ENCODE data around the gene KYNU.

KYNU gene

GRCh38 chr2:142984657-142985056 lies 107.2 kb downstream of the KYNU start:
- ATAC-seq = no peak
- H3K4me3 Mint-ChIP-seq = no peak overlapping the region

GRCh38 chr2:142987044-142987443 lies 109.6 kb downstream of the KYNU start:
- Mint-ChIP-seq H3K4me3 (no peak overlapping the region), H3K27me3 (no peaks in the 10 kb centered on the region)

More at GRCh38 chr2:142984657-142985056, 107.2 kb downstream of the KYNU start:
- DNase-seq = no peak
- Mint-ChIP-seq H3K27me3 (no peaks in the 10 kb centered on the region), H3K27ac (no peak overlapping the region), H3K9me3 (no peaks in the 10 kb centered on the region), H3K4me1 (no peaks in the 10 kb centered on the region)

GRCh38 chr2:142989273-142990204 lies 112.1 kb downstream of the KYNU start:
- Mint-ChIP-seq H3K4me3 (no peak overlapping the region), H3K9me3 (no peaks in the 10 kb centered on the region), H3K27ac (no peak overlapping the region), H3K4me1 (no peaks in the 10 kb centered on the region), H3K27me3 (no peaks in the 10 kb centered on the region)
- ATAC-seq (no peak), DNase-seq (no peak)

More at GRCh38 chr2:142987044-142987443, 109.6 kb downstream of the KYNU start:
- ATAC-seq = no peak
- no peaks in the 10 kb centered on the region for H3K9me3 Mint-ChIP-seq
- H3K27ac Mint-ChIP-seq = no peak overlapping the region
- no peaks in the 10 kb centered on the region for H3K4me1 Mint-ChIP-seq
- no peak for DNase-seq

GRCh38 chr2:142991295-142991694 lies 113.8 kb downstream of the KYNU start:
- Mint-ChIP-seq H3K9me3 (no peaks in the 10 kb centered on the region), H3K27me3 (no peaks in the 10 kb centered on the region), H3K4me1 (no peaks in the 10 kb centered on the region), H3K27ac (no peak overlapping the region), H3K4me3 (no peak overlapping the region)
- no peak for DNase-seq
- ATAC-seq = no peak

- Mint-ChIP-seq H3K4me3 (no peak overlapping the region), H3K27me3 (no peaks in the 10 kb centered on the region), H3K4me1 (no peaks in the 10 kb centered on the region), H3K27ac (no peak overlapping the region), H3K9me3 (no peaks in the 10 kb centered on the region)
- ATAC-seq (no peak), DNase-seq (no peak)
Observed at GRCh38 chr2:142992840-142993239, 115.4 kb downstream of the KYNU start.

- DNase-seq = no peak
- ATAC-seq = no peak
- no peaks in the 10 kb centered on the region for H3K9me3 Mint-ChIP-seq
- H3K27me3 Mint-ChIP-seq = no peaks in the 10 kb centered on the region
- no peaks in the 10 kb centered on the region for H3K4me1 Mint-ChIP-seq
- no peak overlapping the region for H3K27ac Mint-ChIP-seq
- no peak overlapping the region for H3K4me3 Mint-ChIP-seq
Observed at GRCh38 chr2:142993771-142994170, 116.3 kb downstream of the KYNU start.

- Mint-ChIP-seq H3K27me3 (no peaks in the 10 kb centered on the region), H3K4me1 (no peaks in the 10 kb centered on the region), H3K9me3 (no peaks in the 10 kb centered on the region), H3K4me3 (no peak overlapping the region), H3K27ac (no peak overlapping the region)
- DNase-seq = no peak
- ATAC-seq = no peak
Observed at GRCh38 chr2:142994665-142995064, 117.2 kb downstream of the KYNU start.

GRCh38 chr2:142997231-142997630 lies 119.8 kb downstream of the KYNU start:
- H3K27ac Mint-ChIP-seq = no peak overlapping the region
- no peak for DNase-seq
- H3K4me1 Mint-ChIP-seq = no peaks in the 10 kb centered on the region
- H3K4me3 Mint-ChIP-seq = no peak overlapping the region
- H3K27me3 Mint-ChIP-seq = peaks cover 8% of the 10 kb centered on the region
- no peaks in the 10 kb centered on the region for H3K9me3 Mint-ChIP-seq
- no peak for ATAC-seq

- DNase-seq (no peak), ATAC-seq (no peak)
- Mint-ChIP-seq H3K4me3 (no peak overlapping the region), H3K9me3 (no peaks in the 10 kb centered on the region), H3K4me1 (no peaks in the 10 kb centered on the region), H3K27ac (no peak overlapping the region), H3K27me3 (peaks cover 8% of the 10 kb centered on the region)
Observed at GRCh38 chr2:143000599-143000998, 123.1 kb downstream of the KYNU start.

GRCh38 chr2:143001501-143001900 lies 124.0 kb downstream of the KYNU start:
- H3K4me3 Mint-ChIP-seq = no peak overlapping the region
- no peaks in the 10 kb centered on the region for H3K4me1 Mint-ChIP-seq
- ATAC-seq = no peak
- no peak for DNase-seq
- H3K27me3 Mint-ChIP-seq = peaks cover 8% of the 10 kb centered on the region
- no peak overlapping the region for H3K27ac Mint-ChIP-seq
- H3K9me3 Mint-ChIP-seq = no peaks in the 10 kb centered on the region

- no peak overlapping the region for H3K27ac Mint-ChIP-seq
- H3K27me3 Mint-ChIP-seq = no peaks in the 10 kb centered on the region
- H3K9me3 Mint-ChIP-seq = peaks cover 0 to 4% of the 10 kb centered on the region in 2 donors
- DNase-seq (no peak), ATAC-seq (no peak)
- H3K4me1 Mint-ChIP-seq = no peaks in the 10 kb centered on the region
- no peak overlapping the region for H3K4me3 Mint-ChIP-seq
Observed at GRCh38 chr2:143015656-143016055, 138.2 kb downstream of the KYNU start.

GRCh38 chr2:143026411-143027054 lies 149.1 kb downstream of the KYNU start:
- Mint-ChIP-seq H3K27me3 (peaks cover 20% of the 10 kb centered on the region), H3K9me3 (no peaks in the 10 kb centered on the region)
- ATAC-seq = no peak

GRCh38 chr2:143029141-143029540 lies 151.7 kb downstream of the KYNU start:
- no peak overlapping the region for H3K4me3 Mint-ChIP-seq
- no peak overlapping the region for H3K27ac Mint-ChIP-seq
- no peak for ATAC-seq
- H3K27me3 Mint-ChIP-seq = peaks cover 30% of the 10 kb centered on the region
- H3K9me3 Mint-ChIP-seq = no peaks in the 10 kb centered on the region
- no peak for DNase-seq
- peaks cover 13% of the 10 kb centered on the region for H3K4me1 Mint-ChIP-seq

More at GRCh38 chr2:143026411-143027054, 149.1 kb downstream of the KYNU start:
- Mint-ChIP-seq H3K4me3 (no peak overlapping the region), H3K27ac (no peak overlapping the region), H3K4me1 (peaks cover 7% of the 10 kb centered on the region)
- no peak for DNase-seq

GRCh38 chr2:143030127-143030526 lies 152.7 kb downstream of the KYNU start:
- H3K9me3 Mint-ChIP-seq = no peaks in the 10 kb centered on the region
- H3K27ac Mint-ChIP-seq = no peak overlapping the region
- no peak overlapping the region for H3K4me3 Mint-ChIP-seq
- no peak for DNase-seq
- H3K27me3 Mint-ChIP-seq = peaks cover 21% of the 10 kb centered on the region
- peaks cover 13% of the 10 kb centered on the region for H3K4me1 Mint-ChIP-seq
- ATAC-seq = no peak

GRCh38 chr2:143034292-143035074 lies 157.0 kb downstream of the KYNU start:
- peaks cover 13% of the 10 kb centered on the region for H3K4me1 Mint-ChIP-seq

More at GRCh38 chr2:143034292-143035074, 157.0 kb downstream of the KYNU start:
- DNase-seq (peak; percentile 50 to 52), ATAC-seq (peak; percentile 72)
- no peak overlapping the region for H3K27ac Mint-ChIP-seq
- no peaks in the 10 kb centered on the region for H3K9me3 Mint-ChIP-seq
- peaks cover 16% of the 10 kb centered on the region for H3K27me3 Mint-ChIP-seq
- no peak overlapping the region for H3K4me3 Mint-ChIP-seq

Measured in stimulated activated naive CD8-positive, alpha-beta T cell treated with anti-CD3 and anti-CD28 coated beads, Interleukin-15, amount 100 ng/mL, for 72 hours (primary cell).